HG03575 (cell line): ENCODE results near the gene MYD88.
"Not testable (repeated sequence)": the region's sequence is repeated elsewhere in the genome, so short reads cannot be mapped to it uniquely, and the experiment has no call there.

Source experiments
- ATAC-seq: cut with Tn5 transposase; IDR thresholded peaks from one replicate; pipeline ENCODE4 v1.9.1; 2021; ENCODE audit not compliant: unreplicated experiment, insufficient number of reproducible peaks, low FRiP score; ENCODE audit errors: extremely low read depth

Gene MYD88

DNA sequence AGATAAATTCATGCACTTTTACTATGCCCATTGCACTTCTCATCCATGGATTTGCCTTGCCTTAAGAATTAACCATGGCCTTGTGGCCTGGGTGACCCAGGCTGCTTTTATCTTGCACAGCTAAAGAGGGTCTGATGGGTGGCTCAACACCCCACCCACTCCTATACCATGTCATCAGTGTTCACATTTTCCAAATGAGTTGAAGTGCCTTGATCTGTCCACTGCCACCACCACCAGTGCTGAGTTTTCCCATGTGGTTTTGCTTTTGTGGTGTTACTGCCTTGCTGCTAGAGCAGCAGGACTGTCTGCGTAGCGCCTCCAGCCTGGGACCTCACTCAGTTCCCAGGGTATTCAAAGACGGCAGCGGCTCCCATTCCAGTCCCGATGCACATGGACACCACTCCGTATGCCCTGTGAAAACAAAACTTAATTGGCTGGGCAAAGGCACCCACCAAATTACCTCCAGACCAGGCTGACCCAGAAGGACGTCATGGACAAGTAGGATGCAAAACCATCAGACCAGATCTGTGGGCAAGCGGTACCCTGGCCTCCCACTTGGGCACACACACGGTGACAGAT lies 15.7 kb upstream of the MYD88 start:
- ATAC-seq = no peak

- ATAC-seq = no peak
Measured at GRCh38 chr3:38124324-38125122, 13.9 kb upstream of the MYD88 start.

GRCh38 chr3:38125305-38126120 lies 12.9 kb upstream of the MYD88 start:
- no peak for ATAC-seq

DNA sequence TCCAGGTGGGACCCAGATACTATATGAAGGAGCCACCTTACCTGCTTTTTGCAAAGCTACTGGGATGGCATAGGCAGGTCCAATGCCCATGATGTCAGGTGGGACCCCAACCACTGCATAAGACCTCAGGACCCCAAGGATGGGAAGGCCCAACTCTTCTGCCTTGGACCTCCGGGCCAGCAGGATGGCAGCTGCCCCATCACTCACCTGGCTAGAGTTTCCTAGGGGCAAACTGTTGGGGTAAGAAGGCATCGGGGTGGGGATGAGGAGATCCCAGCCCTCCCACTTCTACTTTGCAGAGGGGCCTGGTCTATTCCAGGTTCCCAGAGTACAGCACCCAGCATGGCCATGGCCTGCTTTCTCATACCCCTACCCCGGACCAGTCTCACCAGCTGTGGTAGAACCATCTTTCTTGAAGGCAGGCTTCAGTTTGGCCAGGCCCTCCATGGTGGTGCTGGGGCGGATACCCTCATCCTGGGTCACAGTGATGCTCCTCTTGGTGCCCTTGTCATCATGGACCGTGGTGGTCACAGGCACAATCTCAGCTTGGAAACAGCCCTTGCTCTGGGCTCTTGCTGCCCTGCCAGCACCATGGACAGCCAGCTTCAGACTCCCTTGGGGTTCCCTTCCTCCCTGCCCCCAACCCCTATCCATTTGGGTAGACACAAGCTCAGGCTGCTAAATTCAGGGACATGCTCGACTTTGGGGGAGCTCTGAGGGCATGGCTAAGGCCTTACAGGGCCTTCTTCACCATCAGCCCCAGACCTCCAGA lies 12.2 kb upstream of the MYD88 start:
- no peak for ATAC-seq

DNA sequence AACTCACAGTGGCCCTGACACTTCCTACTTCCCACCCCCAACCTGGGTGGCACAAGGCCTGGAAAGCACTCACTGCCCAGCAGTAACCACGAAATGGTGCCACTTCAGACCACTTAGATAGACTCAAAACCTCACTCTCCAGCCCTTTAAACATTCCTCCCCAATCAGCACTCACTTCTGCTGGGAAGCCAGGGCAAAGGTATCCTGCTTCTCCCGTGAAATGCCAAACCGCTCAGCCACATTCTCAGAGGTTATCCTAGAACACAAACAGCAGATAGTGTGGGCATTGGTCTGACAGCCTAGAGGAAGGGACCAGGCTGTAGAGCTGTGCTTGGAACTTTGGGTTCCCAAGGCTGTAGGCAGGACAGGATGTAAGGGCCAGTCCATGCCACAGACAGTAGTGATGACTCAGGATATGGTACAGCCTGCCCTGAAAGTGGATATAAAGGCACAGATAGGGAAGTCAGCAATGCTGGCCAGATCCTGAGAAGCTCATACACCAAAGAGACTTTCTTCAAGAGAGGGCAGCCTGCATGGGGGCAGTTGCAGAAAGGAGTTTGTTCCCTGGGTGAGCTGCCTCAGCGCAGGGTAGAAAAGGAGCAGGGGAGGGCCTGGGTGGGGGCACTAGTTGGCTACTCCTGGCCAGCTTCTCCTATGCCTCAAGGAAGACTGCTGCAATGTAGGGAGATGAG lies 10.7 kb upstream of the MYD88 start:
- no peak for ATAC-seq

GRCh38 chr3:38128303-38128655 lies 10.2 kb upstream of the MYD88 start:
- ATAC-seq = no peak

DNA sequence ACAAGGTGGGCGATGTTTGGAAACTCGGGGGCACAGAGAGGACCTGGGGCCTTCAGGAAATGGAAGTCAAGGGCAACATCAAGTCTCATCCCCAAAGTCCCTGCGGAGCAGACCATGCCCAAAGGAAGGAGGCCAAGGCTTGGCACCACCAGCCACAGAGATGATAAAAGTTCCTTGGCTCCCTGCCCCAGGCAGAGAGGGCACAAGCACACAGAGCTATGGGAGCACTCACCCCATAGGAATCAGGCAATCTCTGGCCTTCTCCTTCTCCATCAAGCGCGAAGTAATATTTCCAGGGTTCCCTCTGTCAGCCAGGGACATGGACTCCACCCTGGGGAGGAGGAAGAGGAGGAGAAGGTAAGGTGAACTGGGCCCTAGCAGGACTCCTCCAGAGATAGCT lies 9.4 kb upstream of the MYD88 start:
- ATAC-seq = no peak

DNA sequence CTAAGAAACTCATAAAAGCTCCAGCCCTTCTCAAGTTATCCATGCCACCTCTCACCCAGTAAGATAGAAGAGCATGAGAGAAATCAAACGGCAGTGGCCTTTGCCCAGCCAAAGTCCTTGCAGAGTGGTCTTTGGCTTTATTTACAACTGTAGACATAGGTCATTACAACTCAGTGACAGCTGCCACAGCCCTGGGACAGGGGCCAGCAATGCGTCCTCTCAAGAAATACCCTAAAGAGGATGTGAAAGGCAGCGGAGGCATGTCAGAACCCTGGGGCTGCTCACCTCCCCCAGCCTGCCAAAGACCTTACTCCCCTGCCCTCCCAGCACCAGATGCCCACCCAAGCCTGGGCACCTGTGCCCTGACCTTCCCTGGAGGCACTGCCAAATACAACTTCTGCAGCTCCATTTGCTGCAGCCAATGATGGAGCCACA lies 7.8 kb upstream of the MYD88 start:
- no peak for ATAC-seq

DNA sequence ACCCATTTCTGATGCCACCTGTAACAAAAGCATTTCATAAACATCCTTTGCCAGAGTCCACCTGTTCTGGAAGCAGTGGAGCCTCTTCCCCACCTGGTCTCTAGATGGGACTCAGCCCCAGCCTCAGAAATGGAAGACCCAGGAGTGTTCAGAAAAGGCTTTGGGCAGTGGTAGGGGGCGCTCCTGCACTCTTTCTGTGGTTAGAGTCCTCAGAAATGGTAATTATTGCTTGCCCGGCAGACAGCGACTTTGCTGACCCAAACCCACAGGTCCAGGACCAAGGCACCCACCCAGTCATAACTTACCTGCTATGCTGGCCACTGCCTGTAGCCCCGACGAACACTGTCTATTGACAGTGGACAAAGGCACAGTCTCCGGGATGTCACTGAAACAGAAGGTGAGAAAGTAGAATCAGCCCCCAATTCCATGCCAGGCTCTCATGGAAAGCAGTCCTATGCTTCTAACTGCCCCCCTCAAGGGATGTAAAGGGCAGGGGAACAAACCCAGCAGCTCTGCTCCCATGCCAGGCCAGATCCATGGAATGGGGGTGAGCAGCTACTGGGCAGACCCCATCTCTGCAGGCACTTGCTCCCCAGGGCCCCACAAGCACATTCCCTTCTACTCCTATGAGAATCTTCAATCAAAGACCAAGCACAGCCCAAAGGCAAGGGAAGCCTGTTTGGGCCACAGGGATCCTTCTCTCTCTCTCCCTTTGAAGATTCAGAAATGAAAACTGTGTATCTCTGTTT lies 6.7 kb upstream of the MYD88 start:
- ATAC-seq = no peak

DNA sequence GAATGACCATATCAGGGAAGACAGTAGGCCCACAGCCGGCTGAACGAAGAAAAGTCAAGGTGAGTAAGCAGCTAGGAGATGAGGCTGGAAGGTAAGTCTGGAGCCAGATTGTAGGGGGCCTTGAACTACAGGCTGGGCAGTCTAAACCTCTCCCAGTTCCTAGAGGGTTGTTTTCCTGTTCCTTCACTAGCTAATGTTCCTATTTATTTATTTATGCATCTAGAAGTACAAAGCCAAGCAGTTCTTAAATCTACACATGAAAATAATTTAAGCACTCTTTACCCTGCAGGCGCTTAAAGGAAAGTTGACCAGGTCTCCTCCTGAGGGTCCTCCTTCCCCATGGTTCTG lies 5.3 kb upstream of the MYD88 start:
- no peak for ATAC-seq

GRCh38 chr3:38133557-38134405 lies 4.7 kb upstream of the MYD88 start:
- no peak for ATAC-seq

DNA sequence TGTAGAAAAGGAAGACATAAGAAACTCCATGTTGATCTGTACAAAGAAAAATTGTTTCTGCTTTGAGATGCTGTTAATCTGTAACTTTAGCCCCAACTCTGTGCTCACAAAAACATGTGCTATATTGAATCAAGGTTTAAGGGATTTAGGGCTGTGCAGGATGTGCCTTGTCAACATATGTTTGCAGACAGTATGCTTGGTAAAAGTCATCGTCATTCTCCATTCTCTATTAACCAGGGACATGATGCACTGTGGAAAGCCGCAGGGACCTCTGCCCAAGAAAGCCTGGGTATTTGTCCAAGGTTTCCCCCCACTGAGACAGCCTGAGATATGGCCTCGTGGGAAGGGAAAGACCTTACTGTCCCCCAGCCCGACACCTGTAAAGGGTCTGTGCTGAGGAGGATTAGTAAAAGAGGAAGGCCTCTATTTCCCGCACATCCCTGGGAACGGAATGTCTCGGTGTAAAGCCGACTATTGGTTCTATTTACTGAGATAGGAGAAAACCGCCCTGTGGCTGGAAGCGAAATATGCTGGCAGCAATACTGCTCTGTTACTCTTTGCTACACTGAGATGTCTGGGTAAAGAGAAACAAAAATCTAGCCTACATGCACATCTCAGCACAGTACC lies 3.8 kb upstream of the MYD88 start:
- not testable (repeated sequence) for ATAC-seq

DNA sequence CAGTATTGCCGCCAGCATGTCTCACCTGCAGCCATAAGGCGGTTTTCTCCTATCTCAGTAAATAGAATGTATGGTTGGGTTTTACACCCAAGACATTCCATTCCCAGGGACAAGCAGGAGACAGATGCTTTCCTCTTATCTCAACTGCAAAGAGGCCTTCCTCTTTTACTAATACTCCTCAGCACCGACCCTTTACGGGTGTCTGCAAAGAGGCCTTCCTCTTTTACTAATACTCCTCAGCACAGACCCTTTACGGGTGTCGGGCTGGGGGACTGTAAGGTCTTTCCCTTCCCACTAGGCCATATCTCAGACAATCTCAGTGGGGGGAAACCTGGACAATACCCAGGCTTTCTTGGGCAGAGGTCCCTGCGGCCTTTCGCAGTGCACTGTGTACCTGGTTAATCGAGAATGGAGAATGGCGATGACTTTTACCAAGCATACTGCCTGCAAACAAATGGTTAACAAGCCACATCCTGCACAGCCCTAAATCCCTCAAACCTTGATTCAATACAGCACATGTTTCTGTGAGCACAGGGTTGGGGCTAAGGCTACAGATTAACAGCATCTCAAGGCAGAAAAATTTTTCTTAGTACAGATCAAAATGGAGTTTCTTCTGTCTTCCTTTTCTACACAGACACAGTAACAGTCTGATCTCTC lies 2.7 kb upstream of the MYD88 start:
- not testable (repeated sequence) for ATAC-seq

DNA sequence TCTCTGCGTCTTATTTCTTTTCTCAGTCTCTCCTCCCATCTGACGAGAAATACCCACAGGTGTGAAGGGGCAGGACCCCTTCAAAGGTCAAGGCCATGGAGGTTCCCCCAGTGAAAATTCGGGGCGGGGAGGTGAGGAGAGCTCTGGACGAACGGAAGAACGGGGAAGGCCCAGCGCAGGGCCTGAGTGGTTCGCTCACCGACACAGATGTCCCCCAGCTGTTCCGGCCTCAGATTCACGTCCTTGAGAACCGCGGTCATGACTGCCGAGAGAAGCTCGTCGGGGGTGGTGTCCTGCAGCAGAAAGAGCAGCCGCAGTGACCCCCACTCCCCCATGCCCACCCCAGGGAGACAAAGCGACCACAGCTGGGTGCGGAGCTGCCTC lies 2.1 kb upstream of the MYD88 start:
- ATAC-seq = no peak

DNA sequence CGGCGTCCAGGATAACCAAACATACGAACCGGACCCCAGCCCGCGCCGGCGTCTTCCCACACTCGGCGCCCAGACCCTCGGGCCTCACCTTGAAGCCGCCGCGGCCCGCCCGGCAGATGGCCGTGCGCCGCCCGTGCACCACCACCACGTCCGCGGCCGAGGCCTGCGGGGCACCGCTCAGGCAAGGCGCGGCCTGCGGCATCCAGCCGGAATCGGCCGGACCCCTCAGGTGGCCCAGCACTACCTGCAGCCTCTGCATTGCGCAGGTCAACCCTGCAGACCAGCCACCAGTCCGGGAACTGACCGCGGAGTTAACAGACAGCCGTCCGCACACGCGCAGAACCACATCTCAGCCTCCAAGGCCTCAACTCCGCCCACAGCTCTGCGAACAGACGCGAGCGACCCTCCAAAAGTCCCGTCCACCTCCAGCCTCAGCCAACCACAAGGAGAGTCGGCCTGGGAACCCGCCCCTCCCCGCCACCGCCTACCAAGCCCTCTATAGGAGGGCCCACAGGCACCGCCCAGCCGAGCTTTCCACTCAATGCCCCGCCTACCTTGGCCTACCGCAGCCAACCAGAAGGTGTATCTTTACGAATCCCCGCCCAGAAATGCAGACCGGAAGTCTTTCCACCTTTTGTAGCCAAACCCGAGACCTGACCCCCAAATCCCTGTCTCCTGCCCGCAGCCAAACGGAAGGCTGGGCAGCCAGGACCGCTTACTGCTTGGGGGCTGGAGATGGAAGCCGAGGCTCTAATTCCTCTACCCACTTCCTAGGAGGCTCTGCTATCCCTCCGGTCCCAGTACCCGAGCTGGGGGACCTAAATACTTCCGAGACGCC lies 1.5 kb upstream of the MYD88 start, which contains the start of gene ACAA1:
ACAA1 (minus strand) TSS at position 351 of the 838 bp plus-strand sequence; CDS start at position 259, 92 bp downstream.
- peak; percentile 79 for ATAC-seq
